ENCODE data around the gene ITGA4.

GRCh38 chr2:181471226-181471625 is 14.0 kb downstream of the ITGA4 start:
- TF ChIP-seq POLR2A (IDR thresholded peaks at IDR 0.05; ENCODE audit: low read length) (no peak), EP300 (IDR thresholded peaks at IDR 0.05) (no peak), REST (IDR thresholded peaks at IDR 0.05) (no peak), POLR2AphosphoS2 (conservative IDR thresholded peaks at IDR 0.05; ENCODE audit: low read length) (no peak), JUN (IDR thresholded peaks at IDR 0.05) (no peak), RARB (CRISPR knock-in tag; IDR thresholded peaks at IDR 0.05) (no peak), MAX (IDR thresholded peaks at IDR 0.05) (no peak), SMC3 (IDR thresholded peaks at IDR 0.05) (no peak), CTCF (IDR thresholded peaks at IDR 0.05) (no peak)

Data from A549 (cell line).